GM19240 (cell line): ENCODE results near the gene CLDN20.
"Not testable (repeated sequence)": the region's sequence is repeated elsewhere in the genome, so short reads cannot be mapped to it uniquely, and the experiment has no call there.

Experiments
- DNase-seq: peaks from one replicate; pipeline ENCODE4 v3.0.0; 2011; ENCODE audit warnings: low spot score; ENCODE audit not compliant: insufficient read length

CLDN20 gene

DNA sequence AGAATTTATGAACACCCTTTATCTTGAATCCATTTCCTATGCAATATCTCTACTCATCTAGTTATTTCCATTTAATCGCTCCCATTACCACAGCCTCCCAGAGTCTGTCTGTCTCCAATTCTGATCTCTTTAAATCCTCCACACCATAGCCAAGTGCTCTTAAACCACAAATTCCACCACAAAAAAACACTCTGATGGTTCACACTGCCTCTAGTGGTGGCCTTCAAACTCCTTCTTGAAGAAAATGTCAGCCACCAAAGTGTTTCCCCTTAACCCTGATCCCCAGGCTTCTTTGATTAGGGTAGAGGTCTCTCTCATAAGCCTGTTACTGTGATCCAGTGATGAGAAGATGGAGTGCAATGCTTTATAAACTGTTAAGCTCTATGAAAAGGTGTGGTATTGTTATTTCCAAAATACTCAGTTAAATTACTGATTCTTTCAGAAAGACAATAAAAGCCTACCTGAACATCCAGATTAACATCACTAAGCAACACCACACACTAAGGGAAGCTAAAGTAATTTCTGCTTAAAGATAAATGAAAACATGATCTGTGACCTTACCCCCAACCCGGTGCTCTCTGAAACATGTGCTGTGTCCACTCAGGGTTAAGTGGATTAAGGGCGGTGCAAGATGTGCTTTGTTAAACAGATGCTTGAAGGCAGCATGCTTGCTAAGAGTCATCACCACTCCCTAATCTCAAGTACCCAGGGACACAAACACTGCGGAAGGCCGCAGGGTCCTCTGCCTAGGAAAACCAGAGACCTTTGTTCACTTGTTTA lies 4.5 kb downstream of the CLDN20 start:
- DNase-seq, result not testable (repeated sequence)

GRCh38 chr6:155269765-155270164 lies 6.0 kb downstream of the CLDN20 start:
- no peak for DNase-seq

DNA sequence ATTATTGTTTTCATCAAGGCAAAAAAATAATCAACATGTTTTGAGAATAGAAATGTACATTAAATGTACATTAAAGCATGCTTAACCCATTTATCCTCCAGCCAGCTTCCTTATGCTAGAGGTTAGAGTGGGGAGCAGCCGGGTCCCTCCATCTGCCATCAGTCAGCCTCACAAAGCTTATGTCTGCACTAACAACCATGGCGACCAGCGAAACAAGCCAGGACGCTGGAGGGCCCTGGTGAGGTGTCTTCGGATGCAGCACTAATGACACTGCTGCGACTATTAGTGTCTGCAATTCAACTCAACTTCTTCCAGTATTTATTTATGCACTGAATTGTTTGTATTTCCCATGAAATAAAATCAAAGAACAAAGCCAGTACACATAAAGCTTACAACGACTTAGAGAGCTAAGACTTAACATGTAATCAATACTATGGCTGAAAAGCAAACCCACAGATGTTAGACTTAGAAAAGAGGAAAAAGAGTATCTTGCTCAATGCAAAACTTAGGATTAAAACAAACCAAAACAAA lies 6.8 kb downstream of the CLDN20 start:
- DNase-seq, result no peak

DNA sequence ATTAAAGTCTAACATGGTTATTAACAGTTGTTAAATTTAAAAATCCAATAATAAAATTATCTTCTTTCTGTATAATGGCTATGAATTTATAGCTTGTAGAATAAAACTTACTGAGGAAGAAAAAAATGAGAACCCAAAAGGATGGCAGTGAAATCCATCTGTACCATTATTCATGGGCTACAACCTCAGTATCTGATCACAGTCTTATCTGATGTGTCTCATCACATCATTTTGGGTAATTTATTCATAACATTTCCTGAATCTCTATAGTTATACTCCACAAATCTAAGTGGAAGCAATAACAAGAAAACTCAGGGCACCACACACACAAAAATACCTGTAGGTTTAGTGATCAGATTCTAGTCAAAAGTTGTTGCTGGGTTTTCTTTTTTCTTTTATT lies 7.3 kb downstream of the CLDN20 start:
- no peak for DNase-seq

GRCh38 chr6:155272353-155273232 lies 8.8 kb downstream of the CLDN20 start:
- no peak for DNase-seq

DNA sequence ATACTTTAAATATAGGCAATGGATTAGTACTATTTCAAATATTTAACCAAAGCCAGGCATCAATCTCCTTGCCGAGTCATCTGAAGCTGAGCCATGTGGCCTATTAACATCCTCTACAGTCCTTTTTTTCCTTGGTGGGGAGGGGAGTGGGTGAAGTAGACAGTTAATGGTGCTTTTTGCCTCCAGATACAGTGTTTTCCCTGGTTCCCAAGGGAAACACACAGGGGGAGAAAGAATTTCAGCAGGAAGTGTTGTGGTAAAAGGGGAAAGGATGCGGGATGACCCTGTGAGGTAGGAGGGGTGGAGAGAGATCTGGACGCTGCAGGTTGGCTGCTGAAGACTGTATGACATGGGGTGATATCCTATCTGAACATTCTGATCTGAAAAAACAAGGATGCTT lies 9.6 kb downstream of the CLDN20 start:
- DNase-seq, result no peak

GRCh38 chr6:155274106-155274505 lies 10.3 kb downstream of the CLDN20 start:
- DNase-seq, result no peak

DNA sequence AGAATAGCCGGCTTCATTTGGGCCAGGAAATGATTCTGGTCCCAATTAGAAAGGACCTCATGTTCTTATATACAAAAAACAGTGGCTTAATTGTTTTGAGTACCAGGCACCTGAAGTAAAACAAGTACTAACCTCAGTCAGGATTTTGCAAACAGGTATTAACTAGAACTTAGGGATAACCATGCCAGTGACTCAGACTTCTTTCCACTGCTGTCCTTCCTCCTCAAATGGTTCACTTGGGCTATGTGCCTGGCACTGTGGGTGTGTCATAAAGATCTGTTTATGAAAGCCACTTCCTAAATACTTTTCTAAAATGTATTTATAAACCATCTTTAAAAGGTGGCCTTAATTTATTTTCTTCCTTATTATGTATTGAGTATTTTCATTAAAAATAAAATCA lies 10.7 kb downstream of the CLDN20 start:
- DNase-seq, result no peak

DNA sequence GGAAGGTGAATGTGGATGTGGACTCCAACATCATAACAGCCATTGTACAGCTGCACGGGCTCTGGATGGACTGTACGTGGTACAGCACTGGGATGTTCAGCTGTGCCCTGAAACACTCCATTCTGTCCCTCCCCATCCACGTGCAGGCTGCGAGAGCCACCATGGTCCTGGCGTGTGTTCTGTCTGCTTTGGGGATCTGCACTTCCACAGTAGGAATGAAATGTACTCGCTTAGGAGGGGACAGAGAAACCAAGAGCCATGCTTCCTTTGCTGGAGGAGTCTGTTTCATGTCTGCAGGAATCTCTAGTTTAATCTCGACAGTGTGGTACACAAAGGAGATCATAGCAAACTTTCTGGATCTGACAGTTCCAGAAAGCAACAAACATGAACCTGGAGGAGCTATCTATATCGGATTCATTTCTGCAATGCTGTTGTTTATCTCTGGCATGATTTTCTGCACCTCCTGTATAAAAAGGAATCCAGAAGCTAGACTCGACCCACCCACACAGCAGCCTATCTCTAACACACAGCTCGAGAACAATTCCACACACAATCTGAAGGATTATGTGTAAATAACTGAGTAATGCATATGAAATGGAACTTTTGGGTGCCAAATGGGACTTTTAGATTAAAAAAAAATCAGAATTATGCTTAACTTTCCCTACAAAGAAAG lies 12.1 kb downstream of the CLDN20 start:
- DNase-seq, result no peak

- no peak for DNase-seq
Observed at GRCh38 chr6:155276638-155277037, 12.8 kb downstream of the CLDN20 start.

- DNase-seq, result no peak
Observed at GRCh38 chr6:155278319-155279049, 14.7 kb downstream of the CLDN20 start.

DNA sequence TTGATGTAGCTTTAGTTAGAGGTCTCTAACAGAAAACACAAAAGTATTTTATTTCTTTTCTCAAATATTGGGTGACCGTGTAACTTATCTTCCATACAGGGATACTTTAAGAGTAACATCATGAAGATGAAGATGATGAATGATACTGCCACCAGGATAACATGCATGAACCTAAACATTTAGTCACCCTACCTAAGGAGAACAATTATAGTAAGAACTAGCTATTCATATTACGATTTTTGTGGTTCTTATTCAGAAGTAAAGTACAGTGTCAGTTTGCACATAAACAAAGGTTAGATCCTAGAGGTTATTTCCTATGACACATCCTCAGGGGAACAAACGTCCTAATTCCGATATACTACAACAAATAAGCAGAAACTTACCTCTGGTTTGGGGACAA lies 21.0 kb downstream of the CLDN20 start:
- no peak for DNase-seq

DNA sequence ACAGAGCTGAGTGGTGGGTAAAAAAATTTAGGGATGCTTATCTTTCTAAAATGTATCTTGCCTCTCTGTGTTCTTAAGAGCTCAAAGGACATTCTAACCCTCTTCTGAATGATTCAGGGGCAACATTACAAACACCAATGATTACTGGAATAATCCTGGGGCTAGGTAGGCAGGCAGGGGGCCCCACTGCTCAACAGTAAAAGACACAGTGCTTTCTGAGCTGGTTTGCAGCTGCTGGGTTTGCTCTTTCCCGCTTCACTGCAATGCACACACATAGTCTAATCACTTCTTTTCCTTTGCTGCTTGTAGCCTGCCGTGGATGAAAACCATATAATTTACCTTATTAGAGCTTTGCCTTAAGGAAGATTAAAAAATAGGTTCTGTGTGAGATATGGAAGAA lies 23.9 kb downstream of the CLDN20 start:
- no peak for DNase-seq

DNA sequence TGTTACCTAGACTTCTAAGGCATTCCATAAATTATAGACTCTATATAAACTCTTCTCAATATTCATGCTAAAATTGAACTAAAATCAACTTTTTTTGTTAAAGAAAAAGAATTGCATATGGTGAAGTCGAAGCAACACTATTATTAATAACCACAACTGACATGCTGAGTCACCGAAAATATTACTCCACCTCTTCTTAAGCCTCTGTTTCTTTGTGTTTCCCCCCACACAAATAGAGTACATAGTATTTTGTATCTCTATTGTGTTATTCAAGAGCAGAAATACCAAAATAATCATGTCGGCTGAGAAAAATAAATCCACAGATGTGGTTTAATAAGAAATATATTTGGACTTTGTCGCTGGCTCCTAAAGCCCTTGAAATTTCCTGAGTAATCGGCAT lies 26.7 kb downstream of the CLDN20 start:
- DNase-seq, result no peak

GRCh38 chr6:155291291-155291690 lies 27.5 kb downstream of the CLDN20 start:
- no peak for DNase-seq

- DNase-seq, result no peak
Observed at GRCh38 chr6:155292711-155293110, 28.9 kb downstream of the CLDN20 start.

DNA sequence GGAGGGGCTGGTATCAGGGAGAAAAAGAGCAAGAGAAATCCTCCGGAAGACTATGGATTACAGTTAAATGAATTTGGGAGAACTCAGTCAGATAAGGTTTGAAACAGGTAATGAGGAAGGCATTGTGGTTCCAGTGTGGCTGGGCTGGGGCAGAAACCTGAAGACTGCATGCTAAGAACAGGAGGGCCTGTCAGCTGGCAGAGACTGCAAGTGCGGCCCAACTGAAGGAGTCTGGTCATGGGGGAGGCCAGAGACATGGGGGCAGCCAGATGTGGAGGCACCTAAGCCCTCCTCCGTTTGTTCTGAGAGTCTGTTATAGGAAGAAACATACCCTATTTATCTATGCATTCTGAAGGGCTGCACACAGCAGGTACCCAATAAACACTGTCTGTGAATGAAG lies 33.9 kb downstream of the CLDN20 start:
- DNase-seq, result no peak

GRCh38 chr6:155301867-155302266 lies 38.1 kb downstream of the CLDN20 start:
- no peak for DNase-seq

GRCh38 chr6:155303361-155303870 lies 39.6 kb downstream of the CLDN20 start:
- DNase-seq, result no peak

GRCh38 chr6:155306958-155307357 lies 43.1 kb downstream of the CLDN20 start:
- no peak for DNase-seq

- DNase-seq, result no peak
Observed at GRCh38 chr6:155309150-155309549, 45.3 kb downstream of the CLDN20 start.
